HCT116 (cell line): ENCODE data around the gene ZNF691.

ENCODE experiments used
- CTCF ChIP-seq, 3 experiments: fragments of 200-600 bp in 1 of 3; sonication (generic) in 1 of 3; IDR thresholded peaks in 2 of 3; conservative IDR thresholded peaks in 1 of 3; 2 replicates each; pipeline ENCODE4 v1.5.1; 2012 to 2017; ENCODE audit warnings: low read depth in 2 of 3, low read length in 2 of 3, antibody characterized with exemption in 1 of 3, borderline replicate concordance in 1 of 3, control low read depth in 1 of 3, mild to moderate bottlenecking in 1 of 3, mixed read lengths in 1 of 3, mixed run types in 1 of 3, moderate library complexity in 1 of 3; ENCODE audit not compliant: insufficient read depth in 1 of 3
- EZH2 ChIP-seq: fragments of 200-600 bp; sonication (generic); IDR thresholded peaks from 2 replicates; pipeline ENCODE4 v1.6.1; 2017; ENCODE audit warnings: antibody characterized with exemption, mixed run types
- EZH2phosphoT487 ChIP-seq: fragments of 200-600 bp; IDR thresholded peaks from 2 replicates; pipeline ENCODE4 v1.6.1; 2018; ENCODE audit warnings: antibody characterized with exemption, borderline replicate concordance
- POLR2A ChIP-seq: IDR thresholded peaks from 2 replicates; pipeline ENCODE4 v1.7.0; 2011; ENCODE audit warnings: borderline replicate concordance; ENCODE audit not compliant: insufficient read depth, insufficient read length; ENCODE audit errors: extremely low read depth
- TCF7L2 ChIP-seq: IDR thresholded peaks from 2 replicates; pipeline ENCODE4 v1.7.0; 2011; ENCODE audit warnings: borderline replicate concordance, inconsistent platforms; ENCODE audit not compliant: insufficient read depth, insufficient read length; ENCODE audit errors: extremely low read depth
- TF ChIP-seq, protein P1 (sequence below): IDR thresholded peaks from 2 replicates; pipeline ENCODE4 v1.6.1; 2012; ENCODE audit warnings: low read depth

GRCh38 chr1:42866549-42866948 lies 20.1 kb downstream of the ZNF691 start:
- TF ChIP-seq TCF7L2 (no peak), POLR2A (no peak), EZH2phosphoT487 (no peak), EZH2 (no peak), CTCF (IDR thresholded peaks at IDR 0.05 in 2 of 3, conservative IDR thresholded peaks at IDR 0.05 in 1 of 3; ENCODE audit: borderline replicate concordance in 1 of 3, insufficient read depth in 1 of 3, low read depth in 2 of 3, low read length in 2 of 3) (no peak)
- TF ChIP-seq, protein P1, sequence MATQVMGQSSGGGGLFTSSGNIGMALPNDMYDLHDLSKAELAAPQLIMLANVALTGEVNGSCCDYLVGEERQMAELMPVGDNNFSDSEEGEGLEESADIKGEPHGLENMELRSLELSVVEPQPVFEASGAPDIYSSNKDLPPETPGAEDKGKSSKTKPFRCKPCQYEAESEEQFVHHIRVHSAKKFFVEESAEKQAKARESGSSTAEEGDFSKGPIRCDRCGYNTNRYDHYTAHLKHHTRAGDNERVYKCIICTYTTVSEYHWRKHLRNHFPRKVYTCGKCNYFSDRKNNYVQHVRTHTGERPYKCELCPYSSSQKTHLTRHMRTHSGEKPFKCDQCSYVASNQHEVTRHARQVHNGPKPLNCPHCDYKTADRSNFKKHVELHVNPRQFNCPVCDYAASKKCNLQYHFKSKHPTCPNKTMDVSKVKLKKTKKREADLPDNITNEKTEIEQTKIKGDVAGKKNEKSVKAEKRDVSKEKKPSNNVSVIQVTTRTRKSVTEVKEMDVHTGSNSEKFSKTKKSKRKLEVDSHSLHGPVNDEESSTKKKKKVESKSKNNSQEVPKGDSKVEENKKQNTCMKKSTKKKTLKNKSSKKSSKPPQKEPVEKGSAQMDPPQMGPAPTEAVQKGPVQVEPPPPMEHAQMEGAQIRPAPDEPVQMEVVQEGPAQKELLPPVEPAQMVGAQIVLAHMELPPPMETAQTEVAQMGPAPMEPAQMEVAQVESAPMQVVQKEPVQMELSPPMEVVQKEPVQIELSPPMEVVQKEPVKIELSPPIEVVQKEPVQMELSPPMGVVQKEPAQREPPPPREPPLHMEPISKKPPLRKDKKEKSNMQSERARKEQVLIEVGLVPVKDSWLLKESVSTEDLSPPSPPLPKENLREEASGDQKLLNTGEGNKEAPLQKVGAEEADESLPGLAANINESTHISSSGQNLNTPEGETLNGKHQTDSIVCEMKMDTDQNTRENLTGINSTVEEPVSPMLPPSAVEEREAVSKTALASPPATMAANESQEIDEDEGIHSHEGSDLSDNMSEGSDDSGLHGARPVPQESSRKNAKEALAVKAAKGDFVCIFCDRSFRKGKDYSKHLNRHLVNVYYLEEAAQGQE, result no peak
